HG02623 (cell line): ENCODE data around the gene NFKBIE.

ENCODE experiments used
- ATAC-seq: cut with Tn5 transposase; IDR thresholded peaks from one replicate; pipeline ENCODE4 v1.9.1; 2021; ENCODE audit warnings: moderate library complexity; ENCODE audit not compliant: unreplicated experiment

The NFKBIE gene

GRCh38 chr6:44228433-44228832 is 36.9 kb downstream of the NFKBIE start:
- ATAC-seq = no peak

DNA sequence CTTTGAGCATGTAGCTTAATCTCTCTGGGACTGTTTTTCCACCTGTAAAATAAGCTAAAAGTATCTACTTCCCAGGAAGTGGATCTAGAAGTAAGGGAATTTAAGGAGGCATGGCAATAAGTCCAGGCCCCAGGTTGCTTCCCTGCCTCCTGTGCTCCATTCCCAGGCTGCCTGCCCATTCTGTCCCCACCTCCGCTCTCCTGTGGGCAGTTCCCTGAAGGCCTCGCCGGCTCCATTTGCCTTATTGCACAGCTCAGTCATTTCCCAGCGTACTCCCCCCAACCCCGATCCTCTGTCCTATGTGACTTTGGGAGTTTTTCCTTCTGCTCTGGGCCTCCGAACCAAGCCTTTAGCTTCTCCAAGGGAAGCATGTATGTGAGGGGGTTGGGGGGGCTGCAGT is 37.3 kb downstream of the NFKBIE start:
- ATAC-seq = no peak

GRCh38 chr6:44227148-44227793 is 38.1 kb downstream of the NFKBIE start:
- no peak for ATAC-seq

GRCh38 chr6:44226368-44227147 is 38.8 kb downstream of the NFKBIE start:
- ATAC-seq = no peak

- ATAC-seq = no peak
Observed at GRCh38 chr6:44225579-44226325, 39.6 kb downstream of the NFKBIE start.

DNA sequence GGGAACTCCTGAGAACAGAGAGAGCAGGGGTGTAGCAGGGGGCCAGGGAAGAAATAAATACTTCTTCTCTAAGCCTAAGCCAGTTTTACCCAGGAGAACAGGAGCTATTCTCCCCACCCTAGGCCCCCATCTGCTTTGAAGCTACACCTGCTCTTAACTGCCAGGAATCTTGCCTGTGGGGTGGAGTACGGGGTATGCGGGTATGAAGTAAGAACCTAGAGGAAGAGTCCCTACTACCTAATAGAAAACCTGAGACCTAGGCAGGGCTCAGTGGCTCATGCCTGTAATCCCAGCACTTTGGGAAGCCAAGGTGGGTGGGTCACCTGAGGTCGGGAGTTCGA is 40.4 kb downstream of the NFKBIE start:
- ATAC-seq = no peak

DNA sequence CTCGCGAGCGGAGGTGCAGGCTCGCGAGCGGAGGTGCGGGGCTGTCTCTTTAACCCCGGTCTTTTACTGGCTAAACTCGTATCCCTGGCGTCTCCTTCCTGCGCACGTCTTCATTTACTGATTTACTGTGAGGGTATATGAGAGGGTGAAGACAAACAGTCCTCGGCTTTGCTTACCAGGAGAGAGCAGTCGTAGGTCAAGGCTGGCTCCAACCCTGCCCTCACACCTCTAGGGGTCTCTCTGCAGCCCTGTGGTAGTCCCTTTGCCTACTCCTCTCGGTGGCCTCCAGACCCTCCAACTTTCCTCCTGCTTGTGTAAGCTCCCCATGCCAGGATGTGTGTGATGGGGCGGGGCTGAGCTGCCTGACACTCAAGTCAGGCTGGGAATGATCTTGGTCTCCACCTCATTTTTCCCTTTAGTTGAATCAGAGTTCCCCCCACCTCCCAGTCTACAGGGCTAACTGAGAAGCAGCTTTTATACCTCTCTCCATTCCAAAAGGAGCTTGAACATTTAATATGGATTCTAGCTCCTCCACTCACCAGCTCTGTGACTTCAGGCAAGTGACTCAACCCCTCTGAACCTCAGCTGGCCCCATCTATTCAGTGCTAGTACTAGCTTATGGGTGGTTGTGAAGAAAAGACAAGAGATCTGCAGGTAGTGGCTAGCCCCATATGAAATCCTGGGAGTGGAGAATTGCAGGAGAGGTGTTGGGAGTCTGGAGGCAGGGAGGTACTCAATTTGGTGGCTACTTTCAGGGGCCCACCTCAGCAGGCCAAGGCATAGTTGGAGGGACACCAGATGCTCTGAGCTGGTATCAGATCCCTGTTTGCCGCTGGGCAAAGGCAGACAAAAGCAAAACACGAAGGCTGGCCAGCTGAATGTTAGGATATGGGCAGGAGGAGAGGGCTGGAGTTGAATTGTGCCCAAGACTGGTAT is 41.1 kb downstream of the NFKBIE start:
- ATAC-seq = no peak

DNA sequence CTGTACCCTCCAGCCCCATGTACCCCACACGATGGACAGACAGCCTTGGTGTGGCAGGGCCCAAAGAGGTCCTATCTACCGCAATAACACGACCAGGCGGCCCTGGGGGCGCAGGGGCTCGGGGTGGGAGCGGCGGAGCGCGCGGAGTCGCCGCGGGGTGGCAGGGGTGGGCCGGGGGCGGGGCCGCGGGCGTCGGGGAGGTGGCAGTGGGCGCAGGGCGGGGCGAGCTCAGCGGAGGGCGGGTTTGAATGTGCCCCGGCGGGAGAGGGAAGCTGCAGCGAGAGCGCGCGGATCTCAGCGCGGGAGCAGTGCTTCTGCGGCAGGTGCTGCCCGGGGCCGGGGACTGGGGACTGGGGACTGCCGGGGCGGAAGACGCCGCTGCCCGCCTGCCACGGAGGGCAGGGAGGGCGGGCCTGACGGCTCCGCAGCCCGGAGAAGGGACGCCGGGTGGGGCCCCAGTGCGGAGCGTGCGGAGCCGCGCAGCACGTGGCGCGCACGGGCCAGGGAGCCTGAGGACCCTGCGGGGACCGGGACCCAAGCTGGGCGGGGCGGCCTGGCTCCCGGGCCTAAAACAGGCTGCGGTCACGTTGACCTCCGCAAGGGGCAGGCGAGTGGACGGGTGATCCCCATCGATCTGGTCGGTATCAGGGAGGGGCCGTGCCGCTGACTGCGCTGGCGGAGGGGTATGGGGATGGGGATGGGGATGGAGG is 41.9 kb downstream of the NFKBIE start, which contains the start of gene SLC29A1:
SLC29A1 (plus strand) TSS at position 277 of the 710 bp plus-strand sequence. CDS start 3,719 bp downstream, outside the sequence.
- peak; percentile 42 for ATAC-seq

DNA sequence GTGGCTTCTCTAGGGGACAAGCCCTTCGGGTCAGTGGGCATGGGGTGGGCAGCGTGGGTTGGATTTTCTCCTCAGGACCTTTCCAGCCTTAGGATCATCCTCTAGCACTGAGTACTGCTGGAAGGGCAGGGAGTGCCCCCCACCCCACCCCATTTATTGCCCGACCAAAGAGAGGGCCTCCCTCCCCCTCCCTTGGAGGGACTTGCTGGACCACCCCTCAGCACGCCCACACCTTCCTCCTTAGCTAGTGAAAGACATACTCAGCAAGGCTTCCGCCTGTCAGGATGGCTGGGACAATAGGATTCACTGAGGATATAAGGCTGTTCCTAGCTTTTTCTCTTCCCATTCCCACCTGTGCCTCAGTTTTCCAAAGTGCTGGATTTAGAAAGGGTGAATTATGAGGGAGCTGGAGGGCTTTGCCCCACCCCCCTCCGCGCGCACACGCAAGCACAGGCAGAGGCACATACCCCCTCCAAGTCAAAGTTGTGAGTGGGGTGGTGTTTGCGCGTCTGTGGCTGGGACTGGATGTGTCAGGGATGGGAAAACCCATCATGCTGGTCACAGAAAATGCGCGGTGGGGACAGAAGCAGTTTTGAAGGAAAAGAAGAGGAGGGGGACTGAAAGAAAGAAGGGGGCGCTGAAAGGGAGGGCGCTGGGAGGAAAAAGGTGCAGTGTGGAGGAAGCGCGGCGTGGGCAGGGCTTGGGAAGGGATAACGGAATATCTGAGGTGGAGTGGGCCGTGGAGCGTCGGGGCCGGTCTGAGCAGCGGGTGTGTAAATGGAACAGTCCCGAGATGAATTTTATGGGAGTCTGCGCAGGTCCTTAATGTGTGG is 42.6 kb downstream of the NFKBIE start:
- ATAC-seq = no peak

- no peak for ATAC-seq
Observed at GRCh38 chr6:44221961-44222335, 43.4 kb downstream of the NFKBIE start.

- ATAC-seq = no peak
Observed at GRCh38 chr6:44221291-44221960, 43.9 kb downstream of the NFKBIE start.

GRCh38 chr6:44220913-44221290 is 44.4 kb downstream of the NFKBIE start:
- no peak for ATAC-seq

DNA sequence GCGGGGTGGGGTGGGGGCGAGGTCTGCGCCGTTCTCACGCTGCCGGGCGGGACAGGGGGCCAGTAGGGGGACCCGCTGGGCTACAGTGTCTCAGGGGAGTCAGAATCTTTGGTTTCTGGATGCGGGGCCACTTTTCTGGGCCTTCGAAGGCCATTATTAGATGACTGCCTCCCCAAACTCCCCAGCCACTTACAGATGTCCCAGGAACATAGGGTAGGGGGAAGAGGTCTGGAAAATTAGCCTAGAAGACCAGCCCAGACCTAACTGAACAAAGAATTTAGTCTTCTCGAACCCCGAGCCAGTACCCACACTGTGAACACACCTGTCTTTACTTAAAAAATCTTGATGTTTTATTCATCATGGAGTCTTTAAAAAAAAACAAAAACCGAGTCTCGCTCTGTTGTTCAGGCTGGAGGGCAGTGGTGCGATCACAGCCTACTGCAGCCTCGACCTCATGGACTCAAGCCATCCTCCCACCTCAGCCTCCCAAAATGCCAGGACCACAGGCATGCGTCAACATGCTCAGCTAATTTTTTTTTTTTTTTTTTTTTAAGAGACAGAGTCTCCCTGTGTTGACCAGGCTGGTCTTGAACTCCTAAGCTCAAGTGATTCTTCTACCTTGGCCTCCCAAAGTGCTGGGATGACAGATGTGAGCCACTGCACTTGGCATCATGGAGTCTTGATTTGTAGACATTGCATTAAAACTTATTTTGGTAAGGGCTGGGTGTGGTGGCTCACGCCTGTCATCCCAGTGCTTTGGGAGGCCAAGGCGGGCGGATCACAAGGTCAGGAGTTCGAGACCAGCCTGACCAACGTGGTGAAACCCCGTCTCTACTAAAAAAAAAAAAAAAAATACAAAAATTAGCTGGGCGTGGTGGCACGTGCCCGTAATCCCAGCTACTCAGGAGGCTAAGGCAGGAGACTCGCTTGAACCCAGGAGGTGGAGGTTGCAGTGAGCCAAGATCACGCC is 45.3 kb downstream of the NFKBIE start:
- ATAC-seq = no peak

GRCh38 chr6:44219053-44219814 is 46.1 kb downstream of the NFKBIE start:
- ATAC-seq = peak; percentile 38

DNA sequence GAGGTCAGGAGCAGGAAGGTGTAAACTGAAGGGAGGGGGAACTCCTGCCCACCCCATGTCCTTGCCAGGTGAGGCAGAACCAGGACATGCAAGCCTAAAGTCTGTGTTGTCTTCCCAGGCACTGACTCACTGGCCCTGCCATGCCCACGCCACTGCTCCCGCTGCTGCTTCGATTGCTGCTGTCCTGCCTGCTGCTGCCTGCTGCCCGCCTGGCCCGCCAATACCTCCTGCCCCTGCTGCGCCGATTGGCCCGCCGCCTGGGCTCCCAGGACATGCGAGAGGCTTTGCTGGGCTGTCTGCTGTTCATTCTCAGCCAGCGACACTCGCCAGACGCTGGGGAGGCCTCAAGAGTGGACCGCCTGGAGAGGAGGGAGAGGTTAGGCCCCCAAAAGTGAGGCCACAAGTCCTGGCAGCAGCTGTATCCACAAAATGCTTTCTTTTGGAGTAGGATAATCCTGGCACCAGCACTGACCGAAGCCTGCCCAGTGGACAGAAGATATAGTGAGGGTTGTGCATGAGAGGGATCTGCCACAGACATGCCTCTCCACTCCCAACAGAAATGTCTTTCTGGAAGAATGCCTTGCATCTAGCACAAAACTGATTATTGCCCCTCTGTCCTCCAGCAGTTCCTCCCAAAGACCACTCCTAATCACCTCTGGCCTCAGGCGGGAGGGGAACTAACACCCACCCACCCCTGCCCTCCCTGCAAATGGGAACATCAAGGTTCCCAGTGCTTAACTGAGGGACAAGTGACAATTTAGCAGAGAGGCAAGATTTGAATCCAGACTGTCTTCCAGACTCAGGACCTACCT is 47.8 kb downstream of the NFKBIE start:
- ATAC-seq = no peak
